Stimulated activated naive CD4-positive, alpha-beta T cell (primary cell): ENCODE data around the gene ORAI3.
A peak's percentile ranks its signal among the peaks of the same experiment; 100 is the strongest.
"Not testable (repeated sequence)": the region's sequence is repeated elsewhere in the genome, so short reads cannot be mapped to it uniquely, and the experiment has no call there.

Experiments used
- DNase-seq, 6 experiments: peaks; one replicate each; lab custom pipeline; 2025; lab: John Stamatoyannopoulos, UW

Gene ORAI3

GRCh38 chr16:30924076-30924912, 24.6 kb upstream of the ORAI3 start:
- no peak for DNase-seq

DNA sequence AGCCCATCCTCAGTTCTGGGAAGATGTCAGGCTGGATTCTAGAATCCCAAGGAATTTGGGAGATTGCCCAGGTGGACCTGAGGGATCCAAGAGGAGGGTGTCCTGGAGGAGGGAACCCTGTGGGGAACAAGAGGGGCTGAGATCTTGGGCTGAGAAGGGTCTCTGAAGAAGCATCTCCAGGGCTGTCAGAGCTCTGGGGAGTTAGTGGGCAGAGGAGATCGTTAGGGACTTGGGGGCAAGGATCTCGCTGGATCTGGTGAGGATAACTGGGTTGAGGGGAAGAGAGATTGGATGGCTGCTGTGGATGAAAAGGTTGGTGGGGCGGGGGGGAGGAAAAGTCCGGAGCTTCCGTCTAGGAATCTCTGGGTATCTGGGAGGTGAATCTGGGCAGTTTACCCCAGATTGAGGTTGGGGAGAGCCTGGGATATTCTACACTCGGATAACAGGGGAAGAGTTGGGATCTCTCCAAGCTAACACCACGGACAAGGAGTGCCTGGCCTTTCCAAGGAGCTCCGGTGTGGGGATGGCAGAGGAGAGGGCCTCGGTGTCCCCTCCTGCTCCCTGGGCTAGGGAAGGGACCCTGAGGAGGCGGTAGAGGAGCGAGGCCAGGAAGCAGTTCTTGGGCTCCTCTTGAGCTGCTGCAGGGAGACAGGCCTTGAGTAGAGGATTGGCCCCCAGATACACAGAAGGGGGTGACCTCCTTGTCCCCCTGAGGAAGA, 23.8 kb upstream of the ORAI3 start:
- DNase-seq, result no peak

- no peak for DNase-seq
These were observed 23.3 kb upstream of the ORAI3 start for GRCh38 chr16:30925632-30925987.

DNA sequence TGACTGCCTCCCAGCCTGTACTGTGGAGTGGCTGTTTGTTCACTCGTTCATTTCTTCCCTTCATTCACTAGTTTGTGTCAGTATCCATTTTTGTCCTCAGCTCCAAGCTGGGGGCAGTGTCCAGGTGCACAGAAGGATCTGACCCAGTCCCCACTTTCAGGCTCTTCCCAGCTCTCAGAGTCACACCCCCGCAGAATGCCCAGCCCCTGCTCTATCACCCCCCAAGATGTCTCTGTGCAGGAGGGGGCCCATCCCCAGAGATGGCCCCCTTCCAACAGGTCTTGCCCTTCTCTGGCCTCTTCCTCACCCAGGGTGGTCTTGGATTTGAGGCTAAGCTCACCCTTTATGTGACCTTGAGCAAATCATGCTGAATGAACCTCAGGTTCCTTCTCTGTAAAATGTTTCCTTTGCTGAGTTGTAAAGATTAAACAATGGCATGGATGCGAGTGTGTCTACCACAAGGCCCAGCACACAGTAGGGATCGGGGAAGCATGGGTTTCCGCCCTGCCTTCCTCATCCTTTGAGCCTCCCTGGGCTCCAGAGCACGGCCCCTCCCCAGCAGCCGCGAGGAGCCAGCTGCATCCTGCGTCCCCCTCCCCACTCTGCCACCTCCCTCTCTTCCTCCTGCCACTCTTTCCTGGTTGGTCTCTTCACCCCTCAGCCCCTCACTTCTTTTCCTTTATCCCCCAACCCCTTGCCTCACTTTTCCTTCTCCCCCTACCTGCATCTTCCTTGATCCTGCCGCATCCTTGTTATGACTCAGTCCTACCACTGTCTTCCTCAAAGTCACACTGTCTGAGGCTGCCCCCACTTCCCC, 22.7 kb upstream of the ORAI3 start:
- no peak for DNase-seq

DNA sequence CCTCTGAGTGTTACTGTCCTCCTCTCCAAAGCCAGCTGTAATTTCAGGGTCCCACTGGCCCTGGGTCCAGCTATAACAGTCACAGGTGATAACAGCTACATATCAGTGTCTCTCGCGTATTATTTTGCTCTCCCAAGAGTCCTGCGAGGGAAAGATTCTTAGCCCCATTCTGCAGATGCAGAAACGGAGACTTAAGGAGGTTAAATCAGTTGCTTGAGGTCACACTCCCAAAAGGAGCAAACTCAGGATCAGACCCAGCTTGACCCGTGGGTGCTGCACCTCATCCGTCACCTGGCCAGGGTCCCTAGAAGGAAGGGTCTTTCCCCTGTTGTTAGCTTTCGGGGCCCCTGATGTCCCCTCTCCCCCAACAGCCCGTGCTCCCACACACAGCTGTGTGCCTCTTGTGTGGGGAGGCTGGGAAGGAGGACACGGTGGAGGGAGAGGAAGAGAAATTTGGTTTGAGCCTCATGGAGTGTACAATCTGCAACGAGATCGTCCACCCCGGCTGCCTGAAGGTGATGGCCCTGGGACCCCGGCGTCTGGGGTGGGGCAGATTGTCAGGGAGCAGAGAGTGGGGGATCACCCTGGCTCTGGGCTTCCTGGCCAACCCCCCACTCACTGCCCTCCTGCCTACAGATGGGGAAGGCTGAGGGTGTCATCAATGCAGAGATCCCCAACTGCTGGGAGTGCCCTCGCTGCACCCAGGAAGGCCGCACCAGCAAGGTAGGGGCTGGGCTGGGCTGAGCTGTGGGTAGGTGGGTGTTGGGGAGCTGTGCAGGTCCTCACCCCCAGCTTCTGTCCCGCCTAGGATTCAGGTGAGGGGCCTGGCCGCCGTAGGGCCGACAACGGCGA, 21.7 kb upstream of the ORAI3 start:
- no peak for DNase-seq

GRCh38 chr16:30927789-30928378, 21.0 kb upstream of the ORAI3 start:
- peak in 4 of 6 experiments; percentile 7 to 44 (median 26) for DNase-seq

DNA sequence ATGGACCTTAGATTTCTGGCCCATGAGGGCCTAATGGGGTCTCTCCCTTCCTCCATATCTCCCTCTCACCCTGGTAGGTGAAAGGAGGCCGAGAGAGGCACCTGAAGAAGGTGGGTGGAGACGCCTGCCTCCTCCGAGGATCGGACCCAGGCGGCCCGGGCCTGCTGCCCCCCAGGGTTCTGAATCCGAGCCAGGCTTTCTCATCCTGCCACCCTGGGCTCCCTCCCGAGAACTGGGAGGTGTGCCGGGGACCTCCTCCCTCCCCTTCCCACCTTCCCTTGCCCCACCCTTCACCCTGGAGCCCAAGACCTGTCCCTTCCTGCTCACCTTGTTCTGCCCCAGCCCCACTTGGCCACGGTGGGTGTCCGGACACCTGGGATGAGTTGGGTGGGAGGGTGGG, 20.5 kb upstream of the ORAI3 start:
- DNase-seq, result no peak

DNA sequence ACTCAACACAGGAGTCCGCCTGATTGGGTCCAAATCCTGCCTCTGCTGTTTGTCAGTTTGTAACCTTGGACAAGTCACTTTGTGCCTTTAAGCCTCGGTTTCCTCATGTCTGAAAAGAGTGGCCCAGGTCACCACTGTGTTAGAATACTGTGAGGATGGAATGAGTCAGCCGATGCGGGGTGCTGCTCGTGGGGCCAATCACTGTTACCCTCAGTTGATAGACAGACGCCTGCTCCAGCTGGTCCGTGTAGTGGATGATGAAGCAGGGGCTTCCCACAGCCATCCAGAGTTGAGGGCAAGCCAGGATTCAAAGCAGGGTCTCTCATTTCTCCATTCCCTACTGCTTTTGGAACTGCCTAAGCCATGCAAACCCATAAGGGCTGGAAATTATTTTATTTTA, 19.7 kb upstream of the ORAI3 start:
- no peak for DNase-seq

GRCh38 chr16:30930160-30930571, 18.7 kb upstream of the ORAI3 start:
- DNase-seq, result no peak

GRCh38 chr16:30931068-30931650, 17.7 kb upstream of the ORAI3 start:
- no peak for DNase-seq

GRCh38 chr16:30934827-30935557, 13.9 kb upstream of the ORAI3 start:
- DNase-seq, result peak in 2 of 6 experiments; percentile 11 to 15

- DNase-seq, result no peak
These were observed 11.2 kb upstream of the ORAI3 start for GRCh38 chr16:30937692-30938091.

DNA sequence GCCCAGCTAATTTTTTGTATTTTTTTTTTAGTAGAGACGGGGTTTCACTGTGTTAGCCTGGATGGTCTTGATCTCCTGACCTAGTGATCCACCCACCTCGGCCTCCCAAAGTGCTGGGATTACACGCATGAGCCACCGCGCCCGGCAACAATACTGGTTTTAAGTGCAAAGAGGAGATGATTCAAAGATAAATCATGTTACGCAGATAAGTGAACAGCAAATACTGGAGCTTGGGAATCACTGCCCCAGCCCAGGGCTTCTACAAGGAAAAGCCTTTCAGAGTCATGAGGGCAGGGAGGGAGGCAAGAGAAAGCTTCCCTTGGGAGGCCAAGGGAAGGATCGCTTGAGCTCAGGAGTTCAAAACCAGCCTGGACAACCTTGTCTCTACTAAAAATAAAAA, 9.3 kb upstream of the ORAI3 start:
- DNase-seq, result not testable (repeated sequence)

DNA sequence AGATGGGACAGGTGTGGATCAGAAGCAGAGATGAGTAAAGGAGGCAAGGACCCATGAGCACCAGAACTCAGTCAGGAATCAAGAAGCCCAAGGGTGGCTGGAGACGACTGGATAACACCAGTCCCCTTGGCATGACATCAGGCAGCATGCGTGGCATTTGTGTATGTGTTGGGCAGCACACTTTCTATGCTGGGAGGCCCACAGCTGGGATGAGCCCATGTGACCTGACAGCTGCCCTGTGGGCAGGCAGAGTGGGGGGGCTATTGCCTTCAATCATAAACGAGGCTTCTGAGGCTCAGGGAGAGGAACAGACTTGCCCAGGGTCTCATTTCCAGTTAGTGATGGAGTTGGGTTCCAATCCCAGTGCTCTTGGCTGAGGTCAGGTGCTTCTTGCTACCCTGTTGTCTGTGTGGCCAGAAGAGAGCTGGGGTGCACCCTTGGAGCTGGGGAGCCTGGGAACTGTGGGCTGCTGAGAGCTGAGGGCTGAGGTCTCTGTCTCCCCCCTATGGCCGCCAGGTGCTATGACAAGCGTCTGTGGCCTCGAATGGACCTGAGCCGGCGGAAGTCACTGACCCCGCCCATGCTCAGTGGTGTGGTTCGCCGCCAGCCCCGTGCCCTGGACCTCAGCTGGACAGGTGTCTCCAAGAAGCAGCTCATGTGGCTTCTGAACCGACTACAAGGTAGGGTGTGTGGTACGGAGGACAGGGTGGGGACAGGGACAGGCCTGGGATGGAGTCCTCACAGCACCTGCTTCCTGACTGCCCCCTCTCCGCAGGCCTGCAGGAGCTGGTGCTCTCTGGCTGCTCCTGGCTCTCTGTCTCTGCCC, 7.1 kb upstream of the ORAI3 start:
- DNase-seq, result peak in 5 of 6 experiments; percentile 26 to 53 (median 34)

- no peak for DNase-seq
These were observed 6.5 kb upstream of the ORAI3 start for GRCh38 chr16:30942426-30942806.

- no peak for DNase-seq
These were observed 4.5 kb upstream of the ORAI3 start for GRCh38 chr16:30944352-30944751.

GRCh38 chr16:30946671-30947540, 2.0 kb upstream of the ORAI3 start:
- DNase-seq, result no peak

DNA sequence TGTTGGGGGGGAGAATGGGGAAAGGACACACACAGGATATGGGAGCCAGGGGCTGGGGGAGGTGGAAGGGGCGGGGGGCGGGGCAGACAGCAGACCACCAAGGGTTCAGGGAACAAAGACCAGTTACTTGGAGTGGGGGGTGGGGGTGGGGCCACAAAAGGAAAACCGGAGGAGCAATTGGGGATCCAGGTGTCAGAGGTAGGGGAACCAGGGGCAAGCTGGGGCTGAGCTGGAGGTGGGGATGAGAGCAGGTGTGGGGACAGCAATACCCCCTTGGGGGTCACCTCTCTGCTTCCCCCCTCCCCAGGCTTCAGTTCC, 1.4 kb upstream of the ORAI3 start:
- DNase-seq, result no peak
